GM18868 (cell line): Measurements from ENCODE around the gene PP2D1.
"Not testable (repeated sequence)": the region's sequence is repeated elsewhere in the genome, so short reads cannot be mapped to it uniquely, and the experiment has no call there.

ENCODE experiments used
- ATAC-seq: cut with Tn5 transposase; IDR thresholded peaks from one replicate; pipeline ENCODE4 v1.9.1; 2021; ENCODE audit warnings: mild to moderate bottlenecking, moderate library complexity; ENCODE audit not compliant: unreplicated experiment

Gene PP2D1

DNA sequence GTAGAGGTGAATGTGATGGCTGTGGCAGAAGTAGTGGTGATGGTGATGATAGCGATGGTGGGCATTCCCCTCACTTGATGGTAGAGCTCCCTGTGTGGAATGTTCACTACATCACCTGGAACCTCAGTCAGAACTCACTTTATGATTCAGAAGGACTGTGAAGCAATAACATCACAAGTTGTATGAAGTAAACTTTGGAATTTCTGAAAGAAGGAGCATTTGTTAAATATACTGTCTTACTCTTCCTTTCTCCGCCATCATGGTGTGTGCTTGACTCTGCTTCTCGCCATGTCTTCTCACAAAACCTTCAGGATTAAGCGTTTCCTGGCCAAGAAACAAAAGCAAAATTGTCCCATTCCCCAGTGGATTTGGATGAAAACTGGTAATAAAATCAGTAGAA is at the start of gene PP2D1:
TSS of gene PP2D1 (minus strand) at position 101 of the 400 bp plus-strand sequence. CDS start 192 bp downstream, outside the sequence.
- no peak for ATAC-seq

DNA sequence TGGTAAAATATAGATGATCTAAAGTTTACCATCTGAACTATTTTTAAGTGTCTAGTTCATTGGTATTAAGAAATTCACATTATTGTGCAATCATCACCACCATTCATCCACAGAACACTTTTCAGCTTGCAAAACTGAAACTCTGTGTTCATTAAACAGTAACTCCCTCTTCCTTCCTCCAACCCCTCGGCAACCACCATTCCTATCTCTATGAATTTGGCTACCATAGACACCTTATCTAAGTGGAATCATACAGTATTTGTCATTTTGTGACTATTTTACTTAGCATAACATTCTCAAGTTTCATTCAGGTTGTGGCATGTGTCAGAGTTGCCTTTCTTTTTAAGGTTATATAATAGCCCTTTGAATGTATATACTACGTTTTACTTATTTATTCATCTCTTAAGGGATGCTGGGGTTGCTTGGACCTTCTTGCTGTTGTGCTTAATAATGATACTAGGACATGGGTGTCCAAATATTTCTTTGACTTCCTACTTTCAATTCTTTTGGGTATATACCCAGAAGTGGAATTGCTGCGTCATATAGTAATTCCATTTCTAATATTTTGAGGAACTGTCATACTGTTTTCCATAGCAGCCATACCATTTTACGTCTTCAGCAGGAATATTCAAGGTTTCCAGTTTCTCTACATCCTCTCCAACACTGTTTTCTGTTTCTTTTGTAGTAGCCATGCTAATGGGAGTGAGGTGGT is 49.1 kb upstream of the PP2D1 start:
- ATAC-seq = no peak

- ATAC-seq = no peak
Measured at GRCh38 chr3:20059929-20060328, 47.9 kb upstream of the PP2D1 start.

DNA sequence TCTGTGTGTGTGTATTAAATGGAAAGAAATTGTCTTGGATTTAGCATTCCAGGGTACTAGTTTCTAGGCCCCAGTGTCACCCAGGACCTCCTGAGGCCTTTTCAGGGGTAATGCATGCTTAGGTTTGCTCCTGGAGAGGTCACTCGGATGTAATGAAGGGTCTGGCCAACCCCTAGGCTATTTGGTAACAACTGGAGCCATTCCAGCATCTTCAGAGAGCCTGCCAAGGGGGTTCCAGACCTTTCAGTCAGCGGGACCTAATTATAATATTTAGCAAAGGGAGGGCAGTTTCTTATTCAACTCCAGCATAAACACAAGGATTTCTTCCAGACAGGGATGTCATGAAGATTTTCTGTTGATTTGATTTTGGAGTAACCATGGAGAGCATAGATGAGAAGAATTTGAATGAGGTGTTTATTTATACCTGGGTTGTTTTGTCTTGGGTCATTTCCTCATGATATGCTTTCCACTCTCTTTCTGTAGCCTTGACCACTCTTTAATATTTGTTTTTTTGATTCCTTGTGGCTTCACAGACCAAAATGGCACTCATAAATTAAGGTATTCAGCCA is 45.6 kb upstream of the PP2D1 start:
- no peak for ATAC-seq

DNA sequence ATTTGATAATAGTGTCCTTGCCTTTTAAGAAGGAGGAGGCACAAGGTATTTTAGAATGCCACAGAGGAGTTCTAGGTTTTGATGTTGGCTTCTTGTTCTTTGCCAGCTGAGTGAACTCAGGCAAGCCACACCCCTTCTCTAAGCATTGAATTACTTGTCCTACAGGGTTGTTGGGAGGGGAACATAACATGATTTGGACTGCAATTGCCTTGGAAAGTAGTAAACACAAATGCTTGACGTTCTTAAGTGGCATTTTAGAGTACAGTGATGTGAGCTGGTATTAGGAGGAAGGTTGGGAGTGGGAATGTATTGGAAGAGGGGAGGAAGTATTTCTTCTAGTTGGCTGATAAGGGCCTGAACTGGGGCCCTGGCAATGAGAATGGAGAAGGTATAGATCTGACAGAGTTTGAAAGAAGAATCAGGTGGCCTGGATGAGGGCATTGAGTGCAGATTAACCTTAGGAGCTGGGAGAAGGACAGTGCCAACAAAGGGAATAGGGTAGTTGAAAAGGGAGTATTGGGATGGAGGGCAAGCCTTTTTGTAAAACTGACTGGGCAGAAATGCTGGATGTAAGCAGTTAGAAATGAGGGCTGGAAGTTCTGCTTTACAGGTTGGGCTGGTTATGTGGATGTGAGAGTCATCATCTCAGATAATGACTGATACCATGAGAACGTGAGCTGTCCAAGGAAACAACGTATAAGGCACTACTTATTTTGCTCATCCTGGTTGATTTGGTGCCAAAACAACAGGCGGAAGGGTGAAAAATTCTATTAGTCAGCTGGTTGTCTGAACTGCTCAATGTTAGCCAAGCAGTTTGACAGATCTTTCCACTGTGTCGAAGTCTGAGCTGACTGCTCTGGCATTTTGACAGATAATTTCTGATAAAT is 44.9 kb upstream of the PP2D1 start:
- ATAC-seq = peak; percentile 54

GRCh38 chr3:20055842-20056241 is 43.8 kb upstream of the PP2D1 start:
- ATAC-seq = no peak

GRCh38 chr3:20055020-20055775 is 43.1 kb upstream of the PP2D1 start:
- peak; percentile 19 for ATAC-seq

GRCh38 chr3:20054549-20054987 is 42.5 kb upstream of the PP2D1 start:
- ATAC-seq = peak; percentile 75

GRCh38 chr3:20052851-20053250 is 40.8 kb upstream of the PP2D1 start:
- ATAC-seq = no peak

GRCh38 chr3:20051123-20051806 is 39.2 kb upstream of the PP2D1 start:
- no peak for ATAC-seq

DNA sequence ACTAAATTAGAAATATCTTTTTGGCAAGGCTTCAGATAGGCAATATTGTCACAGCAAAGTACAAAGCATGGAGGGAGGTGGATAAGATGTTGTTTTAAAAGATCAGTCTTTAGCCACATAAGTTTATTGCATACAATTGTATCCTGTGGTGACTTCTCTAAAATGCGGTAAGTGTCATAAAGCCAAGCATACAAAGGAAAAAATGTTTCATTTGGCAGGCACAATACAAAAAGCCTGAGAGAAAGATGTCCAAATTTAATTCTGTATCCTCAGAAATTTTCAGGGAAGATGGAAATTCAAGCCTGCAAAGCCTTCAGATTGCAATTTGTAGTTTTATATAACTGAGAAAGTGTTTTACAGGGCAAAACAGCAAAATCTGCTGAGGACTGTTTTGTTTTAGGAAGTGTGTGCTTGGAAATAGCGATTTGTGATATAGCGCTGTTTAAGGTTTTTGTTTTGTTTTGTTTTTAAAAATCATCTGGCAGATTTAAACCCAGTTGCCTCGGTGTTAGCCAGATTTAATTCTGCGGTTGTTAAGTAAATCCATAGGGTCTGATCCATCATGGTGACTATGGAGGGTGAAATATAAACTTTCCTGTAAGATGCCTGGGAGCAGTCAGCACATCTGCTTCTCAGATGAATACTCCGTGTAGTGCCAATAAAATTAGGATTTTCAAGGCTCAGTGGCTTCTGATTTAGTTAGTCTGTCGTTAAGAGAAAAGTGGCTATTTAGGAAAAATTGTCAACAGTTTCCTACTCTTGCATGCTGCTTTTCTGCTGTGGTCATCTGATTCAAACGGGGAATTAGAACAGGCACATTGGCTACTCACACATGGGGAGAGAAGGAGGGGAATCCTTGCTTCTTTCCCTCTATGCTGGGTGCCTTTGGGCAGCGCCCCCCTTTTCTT is 36.2 kb upstream of the PP2D1 start:
- no peak for ATAC-seq

- ATAC-seq = no peak
Measured at GRCh38 chr3:20047341-20047779, 35.3 kb upstream of the PP2D1 start.

DNA sequence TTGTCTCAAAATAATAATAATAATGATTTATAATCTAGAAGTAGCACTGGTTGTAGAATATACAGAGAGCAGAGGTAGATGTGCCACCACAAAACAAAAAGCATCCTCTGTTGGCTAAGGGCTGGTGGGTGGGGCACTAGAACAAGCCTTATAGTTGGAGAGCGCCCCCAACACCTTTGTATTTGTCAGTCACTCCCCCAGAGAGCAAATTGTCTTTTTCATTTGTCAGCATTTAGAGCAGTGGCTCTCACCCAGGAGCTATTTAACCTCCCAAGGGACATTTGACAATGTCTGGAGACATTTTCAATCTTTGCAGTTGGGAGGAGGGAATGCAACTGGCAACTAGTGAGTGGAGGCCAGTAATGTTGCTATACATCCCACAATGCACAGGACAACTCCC is 34.5 kb upstream of the PP2D1 start:
- ATAC-seq = no peak

DNA sequence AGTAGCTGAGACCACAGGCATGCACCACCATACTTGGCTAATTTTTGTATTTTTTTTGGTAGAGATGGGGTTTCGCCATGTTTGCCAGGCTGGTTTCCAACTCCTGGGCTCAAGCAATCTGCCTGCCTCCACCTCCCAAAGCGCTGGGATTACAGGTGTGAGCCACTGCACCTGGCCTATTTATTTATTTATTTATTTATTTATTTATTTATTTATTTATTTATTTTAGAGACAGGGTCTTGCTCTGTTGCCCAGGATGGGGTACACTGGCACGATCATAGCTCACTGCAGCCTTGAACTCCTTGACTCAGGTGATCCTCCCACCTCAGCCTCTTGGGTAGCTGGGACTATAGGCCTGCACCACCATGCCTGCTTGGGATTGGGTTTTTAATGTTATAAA is 33.1 kb upstream of the PP2D1 start:
- not testable (repeated sequence) for ATAC-seq

DNA sequence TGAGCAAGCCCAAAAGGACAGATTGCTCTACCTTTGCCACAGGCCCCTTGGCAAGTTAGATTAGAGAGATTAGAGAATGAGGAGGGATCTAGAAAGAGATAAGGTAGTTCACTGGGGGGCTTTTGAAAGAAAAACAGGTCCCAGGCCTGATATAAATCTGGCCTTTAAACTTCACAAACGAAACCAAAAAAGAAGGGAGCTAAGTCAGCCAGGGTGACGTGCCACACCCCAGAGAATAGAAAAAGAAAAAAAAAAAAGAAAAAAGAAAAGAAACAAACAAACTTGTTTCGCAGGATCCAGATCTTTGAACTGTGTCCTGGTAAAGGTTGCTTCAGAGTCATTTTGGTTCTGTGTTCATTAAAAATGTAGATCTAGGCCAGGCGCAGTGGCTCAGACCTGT is 31.8 kb upstream of the PP2D1 start:
- ATAC-seq = no peak

- ATAC-seq = peak; percentile 19
Measured at GRCh38 chr3:20043396-20043795, 31.3 kb upstream of the PP2D1 start.

- ATAC-seq = no peak
Measured at GRCh38 chr3:20042331-20042730, 30.3 kb upstream of the PP2D1 start.

GRCh38 chr3:20041197-20041780 is 29.2 kb upstream of the PP2D1 start:
- peak; percentile 45 for ATAC-seq
